Pancreas (tissue), 10 donors: Measurements from ENCODE around the gene KIF5A. TPM values are rescaled to one million over a fixed set of nuclear protein-coding genes. Genes with fewer than 3 reads are reported as not detected.
"Not testable (repeated sequence)": the region's sequence is repeated elsewhere in the genome, so short reads cannot be mapped to it uniquely, and the experiment has no call there.

Source experiments
- ATAC-seq, 4 donors: fragments of 200-7000 bp; cut with Tn5 transposase; one replicate each; pipeline versions ENCODE4 v1.8.0 to v1.9.1; 2020; ENCODE audit warnings: mild to moderate bottlenecking in 4 of 4, moderate library complexity in 4 of 4
- DNase-seq, 6 donors: peaks; one replicate each; pipeline ENCODE4 v3.0.0-alpha.2; 2020
- FAIRE-seq: peaks from 2 replicates; lab custom pipeline; 2012; peaks lifted over from hg19 to GRCh38; lab: Jason Lieb, UNC
- H3K27ac ChIP-seq, 4 donors: fragments of 200-600 bp; sonication (generic); 1 replicate in 3 of 4; 2 replicates in 1 of 4; pipeline versions ENCODE4 v1.5.0 to v1.8.0; 2020
- H3K27me3 ChIP-seq, 4 donors: fragments of 200-600 bp; one replicate each; pipeline ENCODE4 v1.8.0; 2021
- H3K36me3 ChIP-seq, 3 donors: fragments of 200-600 bp; sonication (generic) in 1 of 3; one replicate each; pipeline versions ENCODE4 v1.5.0 to v1.8.0; 2020 to 2021
- H3K4me1 ChIP-seq, 3 donors: fragments of 200-600 bp; one replicate each; pipeline ENCODE4 v1.8.0; 2021
- H3K4me3 ChIP-seq, 4 donors: fragments of 200-600 bp; sonication (generic) in 2 of 4; one replicate each; pipeline versions ENCODE4 v1.5.0 to v1.8.0; 2020 to 2021
- H3K9me3 ChIP-seq, 4 donors: fragments of 200-600 bp; one replicate each; pipeline ENCODE4 v1.8.0; 2021
- WGBS, 2 donors: extraction: QIAGEN DNeasy Blood & Tissue Kit; methylation state at CpG; one replicate each; pipeline ENCODE4 v1.1.7; 2013; 5-methylcytosine and 5-hydroxymethylcytosine counted together
- intact Hi-C, 3 donors: fragments of 100-400 bp; cut with DNase I; formaldehyde crosslinking; loops; one replicate each; pipeline versions ENCODE4 v1.11.1 to v1.14.2; 2022
- polyA plus RNA-seq, 2 donors: library from polyadenylated mRNA; stranded (reverse); fragments of 200-250 nt; gene quantifications; one replicate each; pipeline ENCODE4 v1.2.3, GENCODE V29; 2013
- total RNA-seq, 6 donors: library from RNA; stranded (reverse); fragmentation: NEBNext Ultra II Directional in 4 of 6; extraction: Animal tissue kit (Norgen Biotek cat#: 25700) in 4 of 6; gene quantifications; one replicate each; pipeline versions ENCODE4 v1.2.1 to v1.2.4, GENCODE V29; 2021 to 2023
- TF ChIP-seq, protein P1 (sequence below), 4 donors: fragments of 200-600 bp; sonication (generic) in 3 of 4; IDR thresholded peaks; one replicate each; pipeline versions ENCODE4 v1.5.0 to v1.8.0; 2021; ENCODE audit warnings: antibody characterized with exemption in 4 of 4
- donor health status: healthy with polysubstance abuse.
- donor health status: DM: no; HTN: no; CAD: no; lungs with moderate emphysema.
- donor health status: DM: no; HTN: no; CAD: no.
- donor health status: control.
- donor health status: control.
- donor health status: Bipolar disorder and iron deficiency.
- donor health status: DM: yes; HTN: yes; CAD: no.
- donor health status: DM: no; HTN: no; CAD: no.
- donor health status: DM: no; HTN: no; CAD: no.
- donor health status: DM: yes; HTN: yes; CAD: no.

The KIF5A gene
- total and polyA plus RNA-seq, 8 donors = 0.25 to 2.9 (median 0.68) TPM

GRCh38 chr12:57511588-57512325, 38.1 kb upstream of the KIF5A start:
- DNase-seq (no peak), FAIRE-seq (no peak), ATAC-seq (no peak)
- Histone ChIP-seq H3K4me3 (no peak overlapping the region), H3K4me1 (peaks cover 0 to 14% (median 5%) of the 10 kb centered on the region in 3 donors), H3K27me3 (no peaks in the 10 kb centered on the region), H3K9me3 (no peaks in the 10 kb centered on the region), H3K36me3 (peaks cover 0 to 53% (median 20%) of the 10 kb centered on the region in 3 donors), H3K27ac (no peak overlapping the region)
- TF ChIP-seq, protein P1, sequence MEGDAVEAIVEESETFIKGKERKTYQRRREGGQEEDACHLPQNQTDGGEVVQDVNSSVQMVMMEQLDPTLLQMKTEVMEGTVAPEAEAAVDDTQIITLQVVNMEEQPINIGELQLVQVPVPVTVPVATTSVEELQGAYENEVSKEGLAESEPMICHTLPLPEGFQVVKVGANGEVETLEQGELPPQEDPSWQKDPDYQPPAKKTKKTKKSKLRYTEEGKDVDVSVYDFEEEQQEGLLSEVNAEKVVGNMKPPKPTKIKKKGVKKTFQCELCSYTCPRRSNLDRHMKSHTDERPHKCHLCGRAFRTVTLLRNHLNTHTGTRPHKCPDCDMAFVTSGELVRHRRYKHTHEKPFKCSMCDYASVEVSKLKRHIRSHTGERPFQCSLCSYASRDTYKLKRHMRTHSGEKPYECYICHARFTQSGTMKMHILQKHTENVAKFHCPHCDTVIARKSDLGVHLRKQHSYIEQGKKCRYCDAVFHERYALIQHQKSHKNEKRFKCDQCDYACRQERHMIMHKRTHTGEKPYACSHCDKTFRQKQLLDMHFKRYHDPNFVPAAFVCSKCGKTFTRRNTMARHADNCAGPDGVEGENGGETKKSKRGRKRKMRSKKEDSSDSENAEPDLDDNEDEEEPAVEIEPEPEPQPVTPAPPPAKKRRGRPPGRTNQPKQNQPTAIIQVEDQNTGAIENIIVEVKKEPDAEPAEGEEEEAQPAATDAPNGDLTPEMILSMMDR (IDR thresholded peaks at IDR 0.05) = no peak
- 91 to 92% methylated on average over 7 of the region's 7 CpGs for WGBS, 2 donors
- intact Hi-C loops = no loop called here

- H3K27ac ChIP-seq = no peak overlapping the region
- H3K27me3 ChIP-seq = no peaks in the 10 kb centered on the region
- TF ChIP-seq, protein P1 (IDR thresholded peaks at IDR 0.05) = no peak
- intact Hi-C loops = no loop called here
- H3K4me3 ChIP-seq = no peak overlapping the region
- FAIRE-seq = no peak
- no peaks in the 10 kb centered on the region for H3K9me3 ChIP-seq
- H3K4me1 ChIP-seq = peaks cover 4 to 22% (median 11%) of the 10 kb centered on the region in 3 donors
- no peak for ATAC-seq
- H3K36me3 ChIP-seq = peaks cover 0 to 59% (median 25%) of the 10 kb centered on the region in 3 donors
- WGBS, 2 donors = 83 to 87% methylated on average over 6 of the region's 6 CpGs
- no peak for DNase-seq
Observed at GRCh38 chr12:57512665-57513064, 37.2 kb upstream of the KIF5A start.

DNA sequence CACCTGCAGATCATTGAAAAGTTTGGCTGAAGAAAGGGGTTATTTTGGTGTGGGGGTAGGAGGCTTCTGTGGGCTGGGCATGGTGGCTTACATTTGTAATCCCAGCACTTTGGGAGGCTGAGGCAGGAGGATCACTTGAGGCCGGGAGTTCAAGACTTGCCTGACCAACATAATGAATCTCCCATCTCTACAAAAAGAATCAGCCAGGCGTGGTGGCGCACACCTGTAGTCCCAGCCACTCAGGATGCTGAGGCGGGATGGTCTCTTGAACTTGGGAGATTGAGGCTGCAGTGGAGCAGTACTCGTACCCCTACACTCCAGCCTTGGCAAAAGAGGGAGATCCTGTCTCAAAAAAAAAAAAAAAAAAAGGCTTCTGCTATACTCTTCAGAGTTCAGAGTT, 36.6 kb upstream of the KIF5A start:
- H3K27me3 ChIP-seq = no peaks in the 10 kb centered on the region
- DNase-seq (no peak), FAIRE-seq (no peak), ATAC-seq (no peak)
- no peaks in the 10 kb centered on the region for H3K9me3 ChIP-seq
- intact Hi-C loops = no loop called here
- peaks cover 0 to 59% (median 26%) of the 10 kb centered on the region in 3 donors for H3K36me3 ChIP-seq
- peaks cover 10 to 28% (median 17%) of the 10 kb centered on the region in 3 donors for H3K4me1 ChIP-seq
- 96% methylated on average over 5 of the region's 5 CpGs for WGBS, 2 donors
- H3K27ac ChIP-seq = no peak overlapping the region
- no peak overlapping the region for H3K4me3 ChIP-seq
- TF ChIP-seq, protein P1 (IDR thresholded peaks at IDR 0.05) = no peak

DNA sequence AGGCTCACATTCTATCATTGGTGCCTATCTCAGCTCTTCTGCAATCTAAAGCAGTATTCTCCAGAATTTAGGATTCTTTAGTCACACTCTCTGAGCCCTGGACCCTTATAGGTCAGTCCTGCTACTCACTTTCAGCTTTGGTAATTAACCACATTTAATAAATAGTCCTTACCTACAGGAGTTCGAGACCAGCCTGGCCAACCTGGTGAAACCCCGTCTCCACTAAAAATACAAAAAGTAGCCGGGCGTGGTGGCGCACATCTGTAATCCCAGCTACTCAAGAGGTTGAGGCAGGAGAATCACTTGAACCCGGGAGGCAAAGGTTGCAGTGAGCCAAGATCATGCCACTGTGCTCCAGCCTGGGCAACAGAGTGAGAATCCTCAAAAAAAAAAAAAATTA, 36.2 kb upstream of the KIF5A start:
- FAIRE-seq, H3K4me3 ChIP-seq, H3K27ac ChIP-seq, ATAC-seq, H3K9me3 ChIP-seq, intact Hi-C loops, DNase-seq, H3K27me3 ChIP-seq: not testable (repeated sequence)
- peaks cover 0 to 59% (median 26%) of the 10 kb centered on the region in 3 donors for H3K36me3 ChIP-seq
- WGBS, 2 donors = 88 to 91% methylated on average over 6 of the region's 6 CpGs
- H3K4me1 ChIP-seq = peaks cover 14 to 33% (median 21%) of the 10 kb centered on the region in 3 donors

DNA sequence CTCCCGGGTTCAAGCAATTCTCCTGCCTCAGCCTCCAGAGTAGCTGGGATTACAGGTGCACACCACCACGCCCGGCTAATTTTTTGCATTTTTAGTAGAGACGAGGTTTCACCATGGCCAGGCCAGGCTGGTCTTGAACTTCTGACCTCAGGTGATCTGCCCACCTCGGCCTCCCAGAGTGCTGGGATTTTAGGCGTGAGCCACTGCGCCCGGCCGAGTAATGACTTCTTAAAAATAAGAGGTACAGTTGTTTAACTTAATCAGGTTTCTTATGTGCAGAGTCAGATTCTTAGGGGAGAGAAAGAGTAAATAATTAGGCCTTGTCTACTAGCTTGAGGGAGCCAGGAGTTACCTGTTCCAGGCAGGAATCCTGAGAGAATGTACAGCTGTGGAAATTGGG, 35.6 kb upstream of the KIF5A start:
- ATAC-seq = peak in 2 of 4 donors; percentile 21 to 49
- DNase-seq, H3K4me3 ChIP-seq, H3K9me3 ChIP-seq, FAIRE-seq, H3K27me3 ChIP-seq, intact Hi-C loops: not testable (repeated sequence)
- WGBS, 2 donors = 53% methylated on average over 9 of the region's 9 CpGs
- Histone ChIP-seq H3K27ac (peak overlapping the region in 2 of 4 donors; percentile 6 to 18), H3K4me1 (peaks cover 14 to 37% (median 26%) of the 10 kb centered on the region in 3 donors), H3K36me3 (peaks cover 0 to 59% (median 26%) of the 10 kb centered on the region in 3 donors)
